ENCODE results near the gene IRF2.

The IRF2 gene

GRCh38 chr4:184409502-184409901 lies 64.8 kb downstream of the IRF2 start:
- H3K4me3 ChIP-seq (ENCODE audit: low read depth, low read length): no peak overlapping the region
- no peak for TF ChIP-seq CTCF (IDR thresholded peaks at IDR 0.05; ENCODE audit: low read depth, low read length)

GRCh38 chr4:184408684-184409081 lies 65.7 kb downstream of the IRF2 start:
- no peak for TF ChIP-seq CTCF (IDR thresholded peaks at IDR 0.05; ENCODE audit: low read depth, low read length)

GRCh38 chr4:184408021-184408683 lies 66.2 kb downstream of the IRF2 start:
- no peak for TF ChIP-seq CTCF (IDR thresholded peaks at IDR 0.05; ENCODE audit: low read depth, low read length)
- H3K4me3 ChIP-seq (ENCODE audit: low read depth, low read length): no peak overlapping the region

More at GRCh38 chr4:184408684-184409081, 65.7 kb downstream of the IRF2 start:
- no peak overlapping the region for H3K4me3 ChIP-seq (ENCODE audit: low read depth, low read length)

GRCh38 chr4:184406958-184407391 lies 67.4 kb downstream of the IRF2 start:
- H3K4me3 ChIP-seq (ENCODE audit: low read depth, low read length): no peak overlapping the region
- no peak for TF ChIP-seq CTCF (IDR thresholded peaks at IDR 0.05; ENCODE audit: low read depth, low read length)

- no peak overlapping the region for H3K4me3 ChIP-seq (ENCODE audit: low read depth, low read length)
- no peak for TF ChIP-seq CTCF (IDR thresholded peaks at IDR 0.05; ENCODE audit: low read depth, low read length)
Measured at GRCh38 chr4:184404047-184404446, 70.3 kb downstream of the IRF2 start.

GRCh38 chr4:184403384-184403781 lies 71.0 kb downstream of the IRF2 start:
- TF ChIP-seq CTCF (IDR thresholded peaks at IDR 0.05; ENCODE audit: low read depth, low read length): no peak

GRCh38 chr4:184402740-184403383 lies 71.5 kb downstream of the IRF2 start:
- no peak overlapping the region for H3K4me3 ChIP-seq (ENCODE audit: low read depth, low read length)
- TF ChIP-seq CTCF (IDR thresholded peaks at IDR 0.05; ENCODE audit: low read depth, low read length): no peak

More at GRCh38 chr4:184403384-184403781, 71.0 kb downstream of the IRF2 start:
- no peak overlapping the region for H3K4me3 ChIP-seq (ENCODE audit: low read depth, low read length)

Measured in WI38 (cell line).